CD4-positive, alpha-beta T cell (primary cell): ENCODE measurements around the gene CSF1R. TPM values are rescaled to one million over a fixed set of nuclear protein-coding genes. Genes with fewer than 3 reads are reported as not detected.
"Not testable (repeated sequence)": the region's sequence is repeated elsewhere in the genome, so short reads cannot be mapped to it uniquely, and the experiment has no call there.

ENCODE experiments used
- ATAC-seq: fragments of 200-7000 bp; cut with Tn5 transposase; one replicate; pipeline ENCODE4 v1.10.0; 2022; ENCODE audit warnings: mild to moderate bottlenecking; ENCODE audit not compliant: poor library complexity
- CTCF ChIA-PET: fragments of 350-600 bp; sonication (Branson Sonifier 250); formaldehyde crosslinking; loops from one replicate; lab custom pipeline; 2021; ENCODE audit warnings: antibody characterized with exemption, inconsistent platforms; lab: Charles Lee
- POLR2A ChIA-PET: fragments of 350-600 bp; sonication (Branson Sonifier 250); formaldehyde crosslinking; loops from one replicate; lab custom pipeline; 2021; ENCODE audit warnings: antibody characterized with exemption, inconsistent platforms; lab: Charles Lee
- DNase-seq, 14 experiments: peaks; one replicate each; pipeline ENCODE4 v3.0.0-alpha.2; 2013 to 2020; ENCODE audit warnings: mixed read lengths in 2 of 14
- H3K27ac ChIP-seq, 2 donors: one replicate each; pipeline versions ENCODE4 v1.5.1 to v1.7.0; 2013; ENCODE audit warnings: low read length in 2 of 2, low read depth in 1 of 2, mild to moderate bottlenecking in 1 of 2
- H3K27me3 ChIP-seq, 2 experiments: 1 replicate in 1 of 2; 2 replicates in 1 of 2; pipeline versions ENCODE4 v1.6.1 to v1.7.0; 2013; ENCODE audit warnings: low read length in 2 of 2, control low read depth in 1 of 2, mild to moderate bottlenecking in 1 of 2, moderate library complexity in 1 of 2; ENCODE audit not compliant: insufficient read depth in 2 of 2, control insufficient read depth in 1 of 2
- H3K36me3 ChIP-seq: one replicate; pipeline ENCODE4 v1.6.1; 2013; ENCODE audit warnings: low read length, control low read depth; ENCODE audit not compliant: insufficient read depth
- H3K4me1 ChIP-seq: one replicate; pipeline ENCODE4 v1.6.1; 2013; ENCODE audit warnings: low read length, control low read depth; ENCODE audit not compliant: insufficient read depth
- H3K4me3 ChIP-seq: one replicate; pipeline ENCODE4 v1.5.1; 2013; ENCODE audit warnings: mild to moderate bottlenecking, low read length, moderate library complexity
- H3K9me3 ChIP-seq, 2 experiments: 1 replicate in 1 of 2; 2 replicates in 1 of 2; pipeline versions ENCODE4 v1.6.1 to v1.7.0; 2013; ENCODE audit warnings: low read length in 2 of 2, mild to moderate bottlenecking in 2 of 2, control low read depth in 1 of 2, moderate library complexity in 1 of 2; ENCODE audit not compliant: control insufficient read depth in 1 of 2, insufficient read depth in 1 of 2
- H3K27ac Mint-ChIP-seq: one replicate; pipeline ENCODE4 v1.8.0; 2020; ENCODE audit warnings: mixed read lengths
- H3K27me3 Mint-ChIP-seq: one replicate; pipeline ENCODE4 v1.8.0; 2021; ENCODE audit warnings: mixed read lengths
- H3K36me3 Mint-ChIP-seq: one replicate; pipeline ENCODE4 v1.8.0; 2021; ENCODE audit warnings: low read depth, mixed read lengths
- H3K4me1 Mint-ChIP-seq: one replicate; pipeline ENCODE4 v1.8.0; 2021; ENCODE audit warnings: low read depth, mixed read lengths
- H3K4me3 Mint-ChIP-seq: one replicate; pipeline ENCODE4 v1.8.0; 2020; ENCODE audit warnings: mild to moderate bottlenecking, mixed read lengths
- H3K9me3 Mint-ChIP-seq: one replicate; pipeline ENCODE4 v1.8.0; 2020; ENCODE audit warnings: mixed read lengths
- CTCF ChIP-seq: fragments of 200-600 bp; IDR thresholded peaks from one replicate; pipeline ENCODE4 v1.8.0; 2022; ENCODE audit warnings: antibody characterized with exemption, mild to moderate bottlenecking
- intact Hi-C, 2 experiments: fragments of 100-400 bp; cut with DNase I in 1 of 2; cut with micrococcal nuclease in 1 of 2; formaldehyde crosslinking; loops; one replicate each; pipeline versions ENCODE4 v1.15.1 to v1.9.0; 2023 to 2025; cut with DNase I, micrococcal nuclease
- total RNA-seq, 174 experiments: library from RNA in 2 of 174; stranded (reverse) in 2 of 174; gene quantifications; one replicate each; pipeline ENCODE4 v1.2.3 and lab custom pipeline; 2021 to 2026

CSF1R gene
- total RNA-seq, 2 experiments from 2014 or later: 0.45 to 0.52 TPM

GRCh38 chr5:150092159-150092787, 5.9 kb upstream of the CSF1R start:
- H3K27ac Mint-ChIP-seq: no peak overlapping the region
- ATAC-seq (no peak), DNase-seq (no peak)

GRCh38 chr5:150085191-150085912, 1.0 kb downstream of the CSF1R start:
- intact Hi-C loops: no loop called here
- DNase-seq (no peak), ATAC-seq (no peak)
- Mint-ChIP-seq H3K36me3 (no peaks in the 10 kb centered on the region), H3K4me1 (no peaks in the 10 kb centered on the region), H3K4me3 (no peak overlapping the region), H3K27ac (no peak overlapping the region), H3K9me3 (no peaks in the 10 kb centered on the region), H3K27me3 (peaks cover 57% of the 10 kb centered on the region)
- Histone ChIP-seq H3K9me3 (peaks cover 0 to 3% of the 10 kb centered on the region in 2 experiments), H3K4me3 (peak overlapping the region; percentile 36), H3K4me1 (peaks cover 8% of the 10 kb centered on the region), H3K27ac (no peak overlapping the region), H3K36me3 (no peaks in the 10 kb centered on the region), H3K27me3 (peaks cover 14 to 26% of the 10 kb centered on the region in 2 experiments)
- POLR2A ChIA-PET: no interaction called here
- no peak for TF ChIP-seq CTCF
- CTCF ChIA-PET: interaction anchor here (0.6 kb wide), 1 partner anchor 22 kb away, joined by 3 read pairs; no protein-coding TSS in a partner anchor

More at GRCh38 chr5:150092159-150092787, 5.9 kb upstream of the CSF1R start:
- H3K4me3 ChIP-seq: no peak overlapping the region
- Mint-ChIP-seq H3K27me3 (peaks cover 37% of the 10 kb centered on the region), H3K9me3 (no peaks in the 10 kb centered on the region), H3K36me3 (no peaks in the 10 kb centered on the region), H3K4me1 (no peaks in the 10 kb centered on the region), H3K4me3 (no peak overlapping the region)
- TF ChIP-seq CTCF: no peak
- no peaks in the 10 kb centered on the region for H3K9me3 ChIP-seq
- no peaks in the 10 kb centered on the region for H3K36me3 ChIP-seq
- ChIA-PET CTCF (no interaction called here), POLR2A (interaction anchor here (0.7 kb wide), 1 partner anchor 14 kb away, joined by 4 read pairs; no protein-coding TSS in a partner anchor)
- no peak overlapping the region for H3K27ac ChIP-seq
- intact Hi-C loops: no loop called here
- H3K27me3 ChIP-seq: peaks cover 0 to 18% of the 10 kb centered on the region in 2 experiments
- no peaks in the 10 kb centered on the region for H3K4me1 ChIP-seq

DNA sequence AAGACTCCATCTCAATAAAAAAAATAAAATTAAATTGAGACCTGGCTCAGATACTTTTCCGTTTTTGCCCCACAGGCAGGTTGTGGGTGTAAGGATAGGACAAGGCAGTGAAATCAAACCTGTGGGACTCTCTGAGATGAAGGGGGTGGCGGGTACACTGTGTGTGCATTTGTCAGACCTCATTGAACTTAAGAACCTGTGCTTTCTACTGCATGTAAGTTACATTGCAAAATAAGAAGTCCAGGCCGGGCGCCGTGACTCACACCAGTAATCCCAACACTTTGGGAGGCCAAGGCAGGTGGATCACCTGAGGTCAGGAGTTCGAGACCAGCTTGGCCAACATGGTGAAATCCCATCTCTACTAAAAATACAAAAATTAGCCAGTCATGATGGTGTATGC, 1.6 kb downstream of the CSF1R start:
- H3K27me3 Mint-ChIP-seq: peaks cover 58% of the 10 kb centered on the region
- CTCF ChIA-PET, ATAC-seq, H3K9me3 Mint-ChIP-seq, H3K36me3 ChIP-seq, POLR2A ChIA-PET, H3K36me3 Mint-ChIP-seq, H3K27ac Mint-ChIP-seq, H3K4me3 Mint-ChIP-seq, H3K4me1 Mint-ChIP-seq, H3K9me3 ChIP-seq, H3K4me1 ChIP-seq, DNase-seq, H3K27ac ChIP-seq, intact Hi-C loops: not testable (repeated sequence)
- Histone ChIP-seq H3K4me3 (peak overlapping the region; percentile 36), H3K27me3 (peaks cover 14 to 22% of the 10 kb centered on the region in 2 experiments)
